ENCODE measurements around the gene NCKAP5L. TPM values are rescaled to one million over a fixed set of nuclear protein-coding genes. Genes with fewer than 3 reads are reported as not detected.

NCKAP5L gene
- total RNA-seq, 4 donors from 2014 or later, result 15.0 to 30.5 (median 23.0) TPM

- peaks cover 14 to 62% (median 55%) of the 10 kb centered on the region in 4 donors for H3K36me3 ChIP-seq
- no peaks in the 10 kb centered on the region for H3K4me1 ChIP-seq
- no peak overlapping the region for H3K27ac ChIP-seq (replicated peaks in 1 of 4)
- DNase-seq (ENCODE audit: extremely low spot score), result no peak
- intact Hi-C loops (cut with DNase I), result no loop called here
- TF ChIP-seq POLR2A (IDR thresholded peaks at IDR 0.05; ENCODE audit: low read depth), result no peak
- no peak for TF ChIP-seq EP300 (IDR thresholded peaks at IDR 0.05)
- no peak for TF ChIP-seq CTCF (IDR thresholded peaks at IDR 0.05)
- TF ChIP-seq POLR2AphosphoS5 (IDR thresholded peaks at IDR 0.05), result no peak
- WGBS, result 84% methylated on average over 22 of the region's 22 CpGs
- no peaks in the 10 kb centered on the region for H3K27me3 ChIP-seq
- H3K9me3 ChIP-seq, result no peaks in the 10 kb centered on the region
- H3K4me3 ChIP-seq, result no peak overlapping the region
These were observed 37.3 kb downstream of the NCKAP5L start for GRCh38 chr12:49790741-49791555.

DNA sequence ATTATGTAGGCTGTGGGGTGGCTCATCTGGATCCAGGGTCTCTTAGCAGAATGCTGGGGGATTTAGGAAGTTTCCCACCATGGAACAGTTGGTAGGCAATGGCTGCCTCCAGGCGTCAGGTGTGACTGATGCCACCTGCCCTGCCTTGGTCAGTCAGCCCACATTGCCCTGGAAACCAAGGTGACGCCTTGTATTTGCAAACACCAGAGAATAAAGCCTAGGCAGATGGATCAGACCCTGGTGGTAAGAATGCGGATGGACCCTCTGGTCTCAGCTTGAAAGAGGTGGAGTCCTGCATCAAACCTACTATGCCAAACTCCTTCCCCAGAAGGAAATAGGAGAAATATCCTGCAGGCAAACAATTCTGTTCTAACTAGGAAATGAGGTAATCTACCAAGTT lies 38.2 kb downstream of the NCKAP5L start:
- TF ChIP-seq CTCF (IDR thresholded peaks at IDR 0.05), result no peak
- no peak for TF ChIP-seq POLR2AphosphoS5 (IDR thresholded peaks at IDR 0.05)
- TF ChIP-seq EP300 (IDR thresholded peaks at IDR 0.05), result no peak
- TF ChIP-seq POLR2A (IDR thresholded peaks at IDR 0.05; ENCODE audit: low read depth), result no peak
- no peaks in the 10 kb centered on the region for H3K9me3 ChIP-seq
- H3K27me3 ChIP-seq, result no peaks in the 10 kb centered on the region
- 79% methylated on average over 3 of the region's 3 CpGs for WGBS
- H3K4me3 ChIP-seq, result no peak overlapping the region
- peaks cover 0 to under 1% (median under 1%) of the 10 kb centered on the region in 4 donors for H3K4me1 ChIP-seq
- peaks cover 14 to 52% (median 46%) of the 10 kb centered on the region in 4 donors for H3K36me3 ChIP-seq
- H3K27ac ChIP-seq (replicated peaks in 1 of 4), result no peak overlapping the region
- intact Hi-C loops (cut with DNase I), result no loop called here
- no peak for DNase-seq (ENCODE audit: extremely low spot score)

DNA sequence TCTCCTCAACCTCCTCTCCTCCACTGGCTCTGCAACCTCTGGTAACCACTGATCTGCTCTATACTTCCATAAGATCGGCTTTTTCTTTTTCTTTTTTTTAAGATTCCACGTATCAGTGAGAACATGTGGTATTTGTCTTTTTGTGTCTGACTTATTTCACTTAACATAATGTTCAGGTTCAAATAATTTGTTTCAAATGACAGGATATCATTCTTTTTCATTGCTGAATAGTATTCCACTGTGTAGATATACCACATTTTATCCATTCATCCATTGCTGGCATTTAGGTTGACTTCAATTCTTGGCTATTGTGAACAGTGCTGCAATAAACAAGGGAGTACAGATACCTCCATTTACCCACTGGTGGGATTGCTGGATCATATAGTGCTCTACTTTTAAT lies 40.5 kb downstream of the NCKAP5L start:
- Histone ChIP-seq H3K36me3 (peaks cover 14 to 29% (median 29%) of the 10 kb centered on the region in 4 donors), H3K9me3 (no peaks in the 10 kb centered on the region), H3K27ac (replicated peaks in 1 of 4) (no peak overlapping the region), H3K4me3 (no peak overlapping the region), H3K27me3 (no peaks in the 10 kb centered on the region), H3K4me1 (peaks cover 17 to 21% (median 18%) of the 10 kb centered on the region in 4 donors)
- intact Hi-C loops (cut with DNase I), result no loop called here
- WGBS, result 96% methylated on average over 2 of the region's 2 CpGs
- TF ChIP-seq POLR2AphosphoS5 (IDR thresholded peaks at IDR 0.05) (no peak), POLR2A (IDR thresholded peaks at IDR 0.05; ENCODE audit: low read depth) (no peak)
- no peak for DNase-seq (ENCODE audit: extremely low spot score)

DNA sequence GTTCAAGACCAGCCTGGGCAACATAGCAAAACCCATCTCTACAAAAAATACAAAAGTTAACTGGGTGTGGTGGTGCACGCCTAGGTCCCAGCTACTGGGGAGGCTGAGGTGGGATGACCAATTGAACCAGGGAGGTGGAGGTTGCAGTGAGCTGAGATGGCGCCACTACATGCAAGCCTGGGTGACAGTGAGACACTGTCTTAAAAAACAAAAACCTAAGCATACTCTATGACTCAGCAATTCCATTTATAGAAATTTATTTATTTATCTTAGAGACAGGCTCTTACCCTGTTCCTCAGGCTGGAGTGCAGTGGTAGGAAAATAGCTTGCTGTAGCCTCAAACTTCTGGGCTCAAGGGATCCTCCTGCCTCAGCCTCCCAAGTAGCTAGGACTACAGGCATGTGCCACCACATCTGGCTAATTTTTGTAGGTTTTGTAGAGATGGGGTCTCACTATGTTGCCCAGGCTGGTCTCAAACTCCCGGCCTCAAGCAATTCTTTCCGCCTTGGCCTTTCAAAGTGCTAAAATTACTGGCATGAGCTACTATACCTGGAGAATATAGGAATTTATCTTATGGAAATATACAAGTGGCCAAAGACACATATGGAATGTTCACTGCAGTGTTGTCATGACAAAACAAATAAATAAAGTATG lies 43.3 kb downstream of the NCKAP5L start:
- Histone ChIP-seq H3K27ac (replicated peaks in 1 of 4) (no peak overlapping the region), H3K4me3 (no peak overlapping the region)
- 85% methylated on average over 4 of the region's 4 CpGs for WGBS

More for the DNA sequence above, 43.3 kb downstream of the NCKAP5L start:
- no peaks in the 10 kb centered on the region for H3K9me3 ChIP-seq
- TF ChIP-seq POLR2A (IDR thresholded peaks at IDR 0.05; ENCODE audit: low read depth) (no peak), POLR2AphosphoS5 (IDR thresholded peaks at IDR 0.05) (no peak), CTCF (IDR thresholded peaks at IDR 0.05) (no peak), EP300 (IDR thresholded peaks at IDR 0.05) (no peak)
- peaks cover 0 to 5% (median 5%) of the 10 kb centered on the region in 4 donors for H3K36me3 ChIP-seq
- DNase-seq (ENCODE audit: extremely low spot score), result no peak
- no peaks in the 10 kb centered on the region for H3K27me3 ChIP-seq
- peaks cover 17 to 21% (median 18%) of the 10 kb centered on the region in 4 donors for H3K4me1 ChIP-seq
- intact Hi-C loops (cut with DNase I), result no loop called here

Data from esophagus muscularis mucosa (tissue), 4 donors.